Measurements from ENCODE around the gene MAP6.
"Not testable (repeated sequence)": the region's sequence is repeated elsewhere in the genome, so short reads cannot be mapped to it uniquely, and the experiment has no call there.

Gene MAP6

DNA sequence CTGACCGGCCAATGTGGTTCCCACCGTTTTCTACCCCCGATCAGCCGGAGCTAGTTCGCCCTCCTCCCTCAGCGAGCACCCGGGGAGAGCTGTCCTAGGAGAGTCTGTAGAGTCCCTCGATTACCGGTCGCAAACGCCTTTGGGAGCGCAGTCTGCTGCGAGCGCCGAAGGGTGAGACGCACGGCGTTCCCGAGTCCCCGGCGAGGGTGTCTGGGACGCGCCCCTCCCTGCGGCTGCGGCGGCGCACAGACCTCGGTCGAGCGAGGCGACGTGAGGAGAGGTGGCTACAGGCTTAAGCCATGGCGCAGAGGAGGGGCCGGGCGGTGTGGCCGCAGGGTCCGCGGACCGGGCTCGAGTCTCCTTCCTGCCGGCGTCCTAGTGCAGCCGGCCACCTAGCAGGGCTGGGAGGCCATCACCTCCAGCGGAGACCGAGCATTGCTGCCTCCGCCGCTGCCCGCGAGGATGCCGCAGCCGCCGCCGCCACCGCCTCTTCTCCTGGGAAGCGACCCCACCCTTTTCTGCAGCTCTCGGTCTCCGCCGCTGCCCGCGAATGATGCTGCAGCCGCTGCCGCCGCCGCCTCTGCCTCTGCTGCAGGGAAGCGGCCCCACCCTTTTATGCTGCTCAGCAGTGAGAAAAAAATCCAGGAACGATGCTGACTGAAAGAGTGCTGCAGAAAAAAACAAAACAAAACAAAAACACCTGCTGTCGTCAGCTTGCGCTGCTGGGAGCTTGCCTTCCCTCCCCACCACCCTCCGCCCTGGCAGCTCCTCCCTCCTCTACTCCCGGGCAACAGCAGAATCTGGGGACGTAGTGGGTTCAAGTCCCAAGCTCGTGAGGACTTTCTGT is at the start of gene MAP6:
Gene MAP6, minus strand, starts transcription at position 588 of the 847 bp plus-strand sequence. CDS start 669 bp downstream, outside the sequence.
- peak in 53 of 58 donors; percentile 26 to 86 (median 58) for DNase-seq

DNA sequence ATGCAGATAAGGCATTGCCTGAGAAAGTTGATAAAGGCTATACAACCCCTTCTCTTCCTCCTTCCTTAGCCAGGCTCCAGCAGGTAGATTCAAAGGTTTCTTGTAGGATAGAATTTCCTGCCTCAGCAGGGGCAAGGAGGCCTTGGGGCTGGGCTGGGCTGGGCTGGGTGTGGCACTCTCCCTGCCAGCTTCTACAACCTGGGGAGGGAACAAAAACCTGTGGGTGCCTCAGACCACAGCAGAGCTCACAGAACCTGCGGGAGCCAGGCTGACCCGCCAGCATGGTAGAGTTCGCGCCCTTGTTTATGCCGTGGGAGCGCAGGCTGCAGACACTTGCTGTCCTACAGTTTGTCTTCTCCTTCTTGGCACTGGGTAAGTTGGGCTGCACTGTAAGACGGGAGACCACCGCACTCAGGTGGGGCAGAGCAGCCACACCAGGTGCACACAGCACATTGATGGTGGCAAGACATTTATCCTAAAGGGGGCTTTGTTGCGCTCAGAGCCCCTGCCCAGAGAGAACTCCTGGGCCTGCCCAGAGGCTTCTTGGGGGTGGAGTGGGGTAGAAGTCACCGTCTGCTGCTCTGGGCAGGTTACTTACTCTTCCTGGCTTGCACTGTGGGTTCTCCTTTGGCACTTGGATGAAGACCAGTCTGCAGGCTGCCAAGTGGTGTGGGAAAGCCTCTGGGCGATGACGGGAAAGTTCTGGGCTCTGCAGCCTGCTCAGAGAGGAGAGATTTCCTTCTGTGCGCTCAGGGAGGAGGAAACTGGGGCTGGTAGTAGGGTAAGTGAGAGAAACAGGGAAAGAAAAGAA is 49.0 kb upstream of the MAP6 start, which contains the start of gene MOGAT2:
Gene MOGAT2, plus strand, starts transcription at position 231 of the 811 bp plus-strand sequence. Its CDS starts 51 bp downstream, at position 282.
- DNase-seq: peak in 4 of 58 donors; percentile 3 to 23 (median 7)

- DNase-seq: no peak
These were observed 47.8 kb upstream of the MAP6 start for GRCh38 chr11:75716659-75717058.

- no peak for DNase-seq
These were observed 46.9 kb upstream of the MAP6 start for GRCh38 chr11:75715688-75716087.

- no peak for DNase-seq
These were observed 45.4 kb upstream of the MAP6 start for GRCh38 chr11:75714211-75714610.

- peak in 43 of 58 donors; percentile 11 to 71 (median 34) for DNase-seq
These were observed 37.5 kb upstream of the MAP6 start for GRCh38 chr11:75706260-75706729.

DNA sequence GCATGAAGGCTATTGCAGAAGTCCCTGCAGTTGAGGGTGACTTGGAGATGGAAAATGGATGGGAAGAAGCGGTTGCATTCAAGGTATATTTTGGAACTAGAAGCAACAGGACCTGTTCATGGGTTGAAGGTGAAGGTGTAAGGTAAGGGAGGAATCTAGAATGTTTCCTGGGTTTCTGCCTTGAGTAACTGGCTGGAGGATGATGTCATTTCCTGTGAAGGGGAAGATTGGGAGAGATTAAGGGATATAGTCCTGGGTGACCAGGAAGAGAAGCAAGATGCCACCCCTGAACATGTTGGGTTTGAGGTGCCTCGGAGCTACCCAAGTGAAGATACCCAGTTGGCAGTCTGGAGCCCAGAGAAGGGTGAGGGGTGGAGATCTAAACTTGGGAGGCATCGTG is 36.7 kb upstream of the MAP6 start:
- no peak for DNase-seq

DNA sequence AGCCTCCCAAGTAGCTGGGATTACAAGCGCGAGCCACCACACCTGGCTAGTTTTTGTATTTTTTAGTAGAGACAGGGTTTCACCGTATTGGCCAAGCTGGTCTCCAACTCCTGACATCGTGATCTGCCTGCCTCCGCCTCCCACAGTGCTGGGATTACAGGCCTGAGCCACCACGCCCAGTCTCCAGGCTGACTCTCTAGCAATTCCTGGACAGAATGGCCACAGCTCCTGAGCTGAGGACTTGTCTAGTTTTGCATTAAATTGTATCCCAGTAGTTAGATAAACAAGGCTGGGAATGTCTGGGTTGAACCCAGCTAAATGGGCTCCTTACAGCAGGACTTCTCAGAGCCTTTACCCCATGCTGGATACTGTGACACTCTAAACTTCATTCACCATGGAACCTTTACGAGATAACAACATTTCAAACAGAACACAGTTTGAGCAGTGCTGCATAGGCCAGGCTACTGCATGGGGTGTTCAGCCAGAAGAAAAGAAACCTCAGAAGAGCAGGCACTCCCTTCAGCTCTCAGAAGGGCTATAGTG is 34.9 kb upstream of the MAP6 start:
- no peak for DNase-seq

DNA sequence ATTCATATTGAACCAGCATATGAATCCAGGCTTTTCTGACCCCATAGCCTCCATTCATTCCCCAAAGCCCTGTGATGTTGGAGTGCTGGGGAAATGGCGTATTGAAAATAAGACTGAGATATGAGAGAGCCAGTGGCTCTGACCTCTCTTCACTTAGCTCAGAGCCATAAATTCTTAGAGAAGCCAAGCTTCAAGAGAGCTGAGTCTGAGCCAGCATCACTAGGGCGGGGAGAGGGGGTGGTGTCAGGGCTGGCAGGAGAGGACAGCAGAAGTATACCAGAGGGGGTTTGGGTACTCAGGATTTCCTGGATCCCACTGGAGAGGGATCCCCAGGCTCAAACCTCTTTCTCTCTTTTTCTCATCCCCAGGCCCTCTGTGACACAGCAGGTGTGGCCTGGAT is 32.1 kb upstream of the MAP6 start:
- DNase-seq: no peak

DNA sequence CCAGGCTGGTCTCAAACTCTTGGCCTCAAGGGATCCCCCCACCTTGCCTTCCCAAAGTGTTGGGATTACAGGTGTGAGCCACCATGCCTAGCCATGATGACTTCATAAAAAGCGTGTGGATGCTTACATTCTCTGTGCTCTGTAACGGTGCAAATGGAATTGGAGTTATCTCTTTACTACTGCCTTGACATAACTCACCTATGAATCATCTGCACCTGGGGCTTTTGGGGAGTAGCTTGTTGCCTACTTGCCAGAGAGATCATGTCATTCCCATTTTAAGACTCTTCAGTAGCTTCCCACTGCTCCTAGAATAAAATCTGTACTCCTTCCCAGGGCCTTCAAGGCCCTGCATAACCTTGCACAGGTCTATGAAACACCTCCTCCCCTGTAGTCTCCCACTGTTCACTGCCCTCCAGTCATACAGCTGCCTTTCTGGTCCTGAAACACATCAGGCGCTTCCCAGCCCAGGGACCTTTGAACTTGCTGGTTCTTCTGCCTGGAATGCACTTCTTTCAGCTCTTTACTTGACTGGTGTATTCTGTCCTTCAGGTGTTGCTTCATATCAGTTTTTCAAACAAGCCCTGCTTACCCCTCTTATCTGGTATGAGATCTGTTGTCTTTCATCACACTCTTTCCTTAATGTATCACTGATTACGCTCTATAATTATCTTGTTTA is 29.2 kb upstream of the MAP6 start:
- DNase-seq: no peak

GRCh38 chr11:75691804-75692203 is 23.0 kb upstream of the MAP6 start:
- DNase-seq: no peak

DNA sequence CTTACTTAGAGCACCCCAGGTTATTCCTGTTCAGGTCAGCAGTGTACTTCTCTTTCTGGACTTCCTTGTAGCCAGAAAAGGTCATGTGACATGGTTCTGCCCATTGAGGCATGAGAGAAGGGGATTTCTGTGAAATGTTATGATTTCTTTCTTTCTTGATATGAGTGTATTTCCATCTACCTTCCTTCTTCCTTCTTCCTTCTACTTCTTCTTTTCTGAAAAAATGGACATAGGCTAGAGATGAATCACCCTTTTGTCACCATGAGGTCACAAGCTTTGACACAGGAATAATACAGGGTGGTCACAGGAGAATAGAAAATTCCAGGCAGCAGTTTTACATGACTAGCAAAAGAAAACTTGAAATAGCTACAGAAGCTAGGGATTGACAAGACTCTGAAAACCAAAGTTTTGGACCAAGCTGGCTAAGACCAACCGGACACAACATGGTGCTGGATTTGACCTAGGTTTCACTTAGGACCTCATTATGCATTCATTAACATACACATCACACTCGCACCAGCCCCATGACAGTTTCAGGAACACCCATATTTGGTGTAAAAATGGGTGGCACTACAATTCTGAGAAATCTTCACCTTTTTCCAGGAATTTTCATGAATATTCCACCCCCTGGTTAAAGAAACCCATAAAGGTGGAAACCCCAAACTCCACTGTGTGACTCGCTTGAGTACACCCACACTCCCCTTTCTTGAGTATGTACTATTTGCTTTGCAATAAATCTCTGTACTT is 21.2 kb upstream of the MAP6 start:
- no peak for DNase-seq

DNA sequence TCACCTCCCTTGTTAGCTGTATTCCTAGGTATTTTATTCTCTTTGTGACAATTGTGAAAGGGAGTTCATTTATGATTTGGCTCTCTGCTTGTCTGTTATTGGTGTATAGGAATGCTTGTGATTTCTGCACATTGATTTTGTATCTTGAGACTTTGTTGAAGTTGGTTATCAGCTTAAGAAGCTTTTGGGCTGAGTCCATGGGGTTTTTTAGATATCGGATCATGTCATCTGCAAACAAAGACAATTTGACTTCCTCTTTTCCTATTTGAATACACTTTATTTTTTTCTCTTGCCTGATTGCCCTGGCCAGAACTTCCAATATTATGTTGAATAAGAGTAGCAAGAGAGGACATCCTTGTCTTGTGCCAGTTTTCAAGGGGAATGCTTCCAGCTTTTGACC is 15.0 kb upstream of the MAP6 start:
- DNase-seq: not testable (repeated sequence)

- no peak for DNase-seq
These were observed 10.7 kb upstream of the MAP6 start for GRCh38 chr11:75679566-75679965.

GRCh38 chr11:75678620-75679259 is 9.9 kb upstream of the MAP6 start:
- DNase-seq: no peak

- DNase-seq: no peak
These were observed 9.1 kb upstream of the MAP6 start for GRCh38 chr11:75677909-75678308.

DNA sequence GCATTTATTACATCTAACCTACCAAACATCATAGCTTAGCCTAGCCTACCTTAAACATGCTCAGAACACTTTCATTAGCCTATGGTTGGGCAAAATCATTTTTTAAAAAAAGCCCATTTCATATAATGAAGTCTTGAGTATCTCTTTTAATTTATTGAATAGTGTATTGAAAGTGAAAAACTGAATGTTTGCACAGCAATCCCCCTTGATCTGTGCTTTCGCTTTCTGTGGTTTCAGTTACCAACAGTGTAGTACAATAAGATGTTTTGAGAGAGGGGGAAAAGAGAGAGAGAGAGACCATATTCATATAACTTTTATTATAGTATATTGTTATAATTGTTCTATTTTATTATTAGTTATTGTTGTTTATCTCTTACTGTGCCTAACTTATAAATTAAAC is 8.4 kb upstream of the MAP6 start:
- DNase-seq: no peak

- peak in 3 of 58 donors; percentile 8 to 21 (median 12) for DNase-seq
These were observed 5.2 kb upstream of the MAP6 start for GRCh38 chr11:75673977-75674582.

- peak in 55 of 58 donors; percentile 34 to 83 (median 64) for DNase-seq
These were observed 897 bp downstream of the MAP6 start for GRCh38 chr11:75667831-75668450.
